Cardiac fibroblast (primary cell): ENCODE data around the gene IL20RA.

ENCODE experiments used
- DNase-seq, 2 donors: peaks; one replicate each; pipeline versions ENCODE4 v3.0.0 to v3.0.0-alpha.2; 2010; ENCODE audit warnings: low read depth in 2 of 2
- H3K4me3 ChIP-seq, 2 donors: replicated peaks in 1 of 2; 1 replicate in 1 of 2; 2 replicates in 1 of 2; pipeline ENCODE4 v1.5.1; 2011; ENCODE audit warnings: low read depth in 2 of 2, low read length in 2 of 2, mild to moderate bottlenecking in 2 of 2, moderate library complexity in 1 of 2
- CTCF ChIP-seq: IDR thresholded peaks from one replicate; pipeline ENCODE4 v1.5.1; 2011; ENCODE audit warnings: low read depth, mild to moderate bottlenecking, low read length, inconsistent platforms

The IL20RA gene

GRCh38 chr6:136950436-136951126 lies 94.2 kb downstream of the IL20RA start:
- TF ChIP-seq CTCF, result no peak
- DNase-seq, result peak in 1 of 2 donors; percentile 14
- no peak overlapping the region for H3K4me3 ChIP-seq
